GM06990 (cell line): ENCODE results near the gene HLA-DMB.

Experiments used
- DNase-seq: peaks from one replicate; pipeline ENCODE4 v3.0.0-alpha.2; 2011; ENCODE audit not compliant: insufficient read length; ENCODE audit errors: extremely low read depth
- H3K27me3 ChIP-seq: replicated peaks from 2 replicates; pipeline ENCODE4 v1.6.0; 2011; ENCODE audit warnings: low read length; ENCODE audit not compliant: control insufficient read depth, insufficient read depth
- H3K36me3 ChIP-seq: 2 replicates; pipeline ENCODE4 v1.5.1; 2011; ENCODE audit warnings: low read length; ENCODE audit not compliant: control insufficient read depth, insufficient read depth
- H3K4me3 ChIP-seq: replicated peaks from 2 replicates; pipeline ENCODE4 v1.5.1; 2011; ENCODE audit warnings: low read depth, mild to moderate bottlenecking, control low read depth, low read length
- CTCF ChIP-seq: IDR thresholded peaks from 2 replicates; pipeline ENCODE4 v1.5.1; 2011; ENCODE audit warnings: low read length, control low read depth, mild to moderate bottlenecking, inconsistent platforms; ENCODE audit not compliant: insufficient read depth, poor library complexity, severe bottlenecking

The HLA-DMB gene

DNA sequence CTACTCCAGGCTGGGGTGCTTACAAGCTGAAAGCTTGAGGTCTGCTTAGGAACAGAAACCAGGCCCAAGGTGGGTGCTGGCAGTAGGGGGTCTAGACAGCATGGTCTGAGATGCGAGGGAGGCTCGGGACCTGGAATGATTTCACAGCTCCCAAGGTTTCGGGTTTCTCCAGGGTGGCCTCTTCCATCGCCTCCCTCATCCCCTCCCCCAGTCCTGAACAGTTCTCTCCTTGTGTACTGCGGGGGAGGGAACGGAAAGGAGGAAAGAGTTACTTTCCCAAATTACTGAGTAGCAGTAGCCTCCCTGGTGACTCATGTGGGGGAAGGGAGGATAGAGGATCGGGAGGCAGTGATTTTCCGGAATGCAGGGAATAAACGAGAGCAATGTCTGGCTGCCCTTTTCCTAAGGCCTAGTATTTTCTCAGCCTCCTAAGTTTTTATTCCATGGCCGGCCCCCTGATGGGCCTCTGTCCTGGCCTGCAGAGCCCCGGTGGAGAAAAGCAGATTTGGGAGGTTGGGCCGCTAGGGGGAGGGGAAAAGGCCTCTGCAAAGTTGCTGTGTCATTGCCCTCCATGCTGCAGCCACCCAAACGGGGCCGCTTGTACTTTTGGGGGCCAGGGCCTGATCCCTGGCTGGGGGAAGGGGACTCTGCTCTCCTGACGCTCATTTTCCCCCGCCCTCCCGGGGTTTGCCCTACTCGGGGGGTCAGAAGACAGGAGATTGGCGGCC is 29.0 kb upstream of the HLA-DMB start:
- peak; percentile 29 for TF ChIP-seq CTCF
- DNase-seq, result peak; percentile 86
- Histone ChIP-seq H3K36me3 (peaks cover 19% of the 10 kb centered on the region), H3K27me3 (no peaks in the 10 kb centered on the region), H3K4me3 (peak overlapping the region; percentile 92)

GRCh38 chr6:32968867-32969684 is 28.2 kb upstream of the HLA-DMB start:
- Histone ChIP-seq H3K36me3 (peaks cover 12% of the 10 kb centered on the region), H3K27me3 (no peaks in the 10 kb centered on the region), H3K4me3 (peak overlapping the region; percentile 92)
- peak; percentile 83 for DNase-seq
- no peak for TF ChIP-seq CTCF

DNA sequence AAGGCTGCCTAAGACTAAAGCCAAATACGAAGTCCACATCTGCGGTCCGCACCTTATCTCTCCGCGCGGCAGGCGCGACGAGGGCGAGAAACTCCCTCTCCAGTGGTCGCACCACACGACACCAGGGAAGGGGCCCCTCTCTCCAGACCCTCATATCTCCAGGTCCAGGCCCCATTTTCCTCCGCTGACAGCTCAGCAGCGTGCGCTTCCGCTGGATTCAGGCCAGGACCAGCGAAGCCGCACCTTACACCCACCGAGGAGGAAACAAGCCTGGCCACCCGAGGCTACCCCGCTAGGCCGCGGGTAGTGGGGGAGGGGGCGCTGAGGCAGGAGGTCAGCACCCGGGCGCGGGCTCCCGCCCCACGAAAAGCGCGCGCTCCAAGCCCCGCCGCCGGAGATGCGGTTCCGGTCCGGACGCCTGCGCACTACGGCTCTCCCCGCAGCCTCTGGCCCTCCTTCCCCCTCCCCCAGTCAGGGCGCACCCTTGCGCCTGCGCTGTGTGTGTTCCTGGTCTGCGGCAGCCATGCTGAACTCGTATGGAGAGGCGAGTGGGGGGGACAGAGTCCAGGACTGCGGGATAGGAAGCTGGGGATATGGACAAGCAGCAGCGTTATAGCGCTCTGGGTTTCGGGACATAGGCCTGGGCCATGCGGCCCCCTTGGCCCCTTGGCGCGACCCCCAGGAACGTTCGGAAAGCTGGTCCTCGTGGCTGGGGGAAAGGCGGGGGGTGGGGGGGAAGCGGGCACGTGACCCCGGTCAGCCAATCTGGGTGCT is 27.5 kb upstream of the HLA-DMB start, which contains the start of gene BRD2:
Gene BRD2 (plus strand): TSS at position 502 of the 774 bp plus-strand sequence. CDS start 4,305 bp downstream, outside the sequence.
- Histone ChIP-seq H3K27me3 (no peaks in the 10 kb centered on the region), H3K36me3 (peaks cover 9% of the 10 kb centered on the region), H3K4me3 (peak within 1 kb of the TSS; percentile 92)
- TF ChIP-seq CTCF, result no peak
- DNase-seq, result peak; percentile 99

DNA sequence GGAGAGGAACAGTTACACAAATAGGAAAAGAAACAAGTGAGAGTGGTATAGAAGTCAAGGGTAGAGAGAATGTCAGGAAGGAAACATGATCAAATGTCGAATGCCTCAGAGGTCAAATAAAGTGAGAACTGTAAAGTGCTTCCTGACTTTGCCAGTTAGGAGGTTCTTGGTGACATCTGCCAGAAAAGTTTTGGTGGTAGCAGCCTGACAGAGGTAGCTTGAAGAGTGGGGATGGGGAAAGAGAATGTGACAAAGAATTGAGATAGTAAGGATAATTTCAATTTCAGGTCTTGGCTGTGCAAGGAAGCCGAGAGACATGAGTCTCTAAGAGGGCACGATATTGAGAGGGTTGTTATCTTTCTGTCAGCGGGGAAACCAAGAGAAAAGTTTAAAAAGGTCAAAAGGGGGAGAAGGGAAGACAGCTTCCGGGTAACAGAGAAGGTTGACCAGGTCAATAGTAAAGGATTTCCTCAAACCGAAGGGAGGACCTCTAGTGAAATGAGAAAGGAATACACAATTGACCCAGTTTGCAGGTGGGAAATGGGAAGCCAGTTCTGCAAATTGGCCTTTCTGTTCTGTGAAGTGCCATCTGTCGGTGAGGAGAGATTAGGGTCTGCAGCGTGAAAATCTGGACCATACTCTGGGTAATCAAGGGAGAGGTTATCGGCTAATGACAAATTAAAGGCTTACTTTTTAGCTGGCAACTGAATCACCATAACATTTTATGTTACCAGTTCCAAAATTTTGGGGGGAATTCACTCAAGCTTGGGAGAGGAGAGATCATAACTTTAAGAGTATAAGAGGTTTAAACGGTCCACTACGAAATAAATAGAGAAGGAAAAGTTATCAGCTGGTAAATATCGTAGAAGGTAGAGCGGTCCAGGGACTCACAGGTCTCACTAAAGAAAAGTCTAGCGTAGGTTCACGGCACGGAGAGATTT is 26.6 kb upstream of the HLA-DMB start:
- TF ChIP-seq CTCF, result peak; percentile 64
- Histone ChIP-seq H3K4me3 (peak overlapping the region; percentile 92), H3K36me3 (peaks cover 1% of the 10 kb centered on the region), H3K27me3 (no peaks in the 10 kb centered on the region)
- DNase-seq, result no peak

- Histone ChIP-seq H3K27me3 (no peaks in the 10 kb centered on the region), H3K4me3 (no peak overlapping the region), H3K36me3 (no peaks in the 10 kb centered on the region)
- no peak for DNase-seq
- no peak for TF ChIP-seq CTCF
Measured at GRCh38 chr6:32964776-32965175, 23.9 kb upstream of the HLA-DMB start.
